MCF 10A (cell line): Measurements from ENCODE around the gene PTCRA. TPM values are rescaled to one million over a fixed set of nuclear protein-coding genes. Genes with fewer than 3 reads are reported as not detected.

Source experiments
- BruUV-seq: library from RNA; stranded (reverse); fragments of 400-500 nt; replicated peaks from 2 replicates; lab custom pipeline; 2021; lab: Mats Ljungman, UMichigan
- CTCF ChIA-PET: fragments of 300-600 bp; sonication (Branson Sonifier 250); formaldehyde crosslinking; extraction: SDS; loops from one replicate; lab custom pipeline; 2021; ENCODE audit warnings: antibody characterized with exemption, inconsistent platforms; lab: Yijun Ruan, JAX
- POLR2A ChIA-PET: fragments of 300-600, 350-650 bp; sonication (Branson Sonifier 250); formaldehyde crosslinking; extraction: SDS; loops from one replicate; lab custom pipeline; 2020; ENCODE audit warnings: antibody characterized with exemption, inconsistent platforms; lab: Yijun Ruan, JAX
- DNase-seq: peaks from one replicate; pipeline ENCODE4 v3.0.0-alpha.2; 2018; ENCODE audit not compliant: unreplicated experiment
- H3K27ac Mint-ChIP-seq: one replicate; pipeline ENCODE4 v1.8.0; 2022; ENCODE audit warnings: mild to moderate bottlenecking, low read depth, mixed read lengths; ENCODE audit not compliant: unreplicated experiment
- H3K27me3 Mint-ChIP-seq: one replicate; pipeline ENCODE4 v1.8.0; 2022; ENCODE audit warnings: mixed read lengths; ENCODE audit not compliant: insufficient read depth, unreplicated experiment
- H3K36me3 Mint-ChIP-seq: one replicate; pipeline ENCODE4 v1.8.0; 2022; ENCODE audit warnings: mild to moderate bottlenecking, moderate library complexity, mixed read lengths; ENCODE audit not compliant: insufficient read depth, unreplicated experiment
- H3K4me1 Mint-ChIP-seq: one replicate; pipeline ENCODE4 v1.8.0; 2022; ENCODE audit warnings: mixed read lengths; ENCODE audit not compliant: insufficient read depth, unreplicated experiment
- H3K4me3 Mint-ChIP-seq: one replicate; pipeline ENCODE4 v1.8.0; 2022; ENCODE audit warnings: mild to moderate bottlenecking, moderate library complexity, mixed read lengths; ENCODE audit not compliant: unreplicated experiment
- H3K9me3 Mint-ChIP-seq: one replicate; pipeline ENCODE4 v1.8.0; 2022; ENCODE audit warnings: mixed read lengths; ENCODE audit not compliant: unreplicated experiment
- intact Hi-C: fragments of 100-400 bp; cut with micrococcal nuclease; formaldehyde crosslinking; loops from 2 replicates; pipeline ENCODE4 v1.14.1; 2022
- total RNA-seq: library from RNA; stranded (reverse); gene quantifications from 2 replicates; pipeline ENCODE4 v1.2.3, GENCODE V29; 2022
- TF ChIP-seq, protein P1 (sequence below): fragments of 200-600 bp; IDR thresholded peaks from one replicate; pipeline ENCODE4 v1.8.0; 2022; ENCODE audit warnings: antibody characterized with exemption, mild to moderate bottlenecking; ENCODE audit not compliant: unreplicated experiment

The PTCRA gene
- total RNA-seq, 1 experiment from 2014 or later: not detected

- intact Hi-C loops: loop anchor here (5.0 kb wide), 1 partner anchor 33 kb away; the partner anchor contains the start of gene CNPY3
- Mint-ChIP-seq H3K36me3 (peaks cover 21% of the 10 kb centered on the region), H3K27ac (peak within 1 kb of the TSS; percentile 19), H3K9me3 (no peaks in the 10 kb centered on the region), H3K27me3 (no peaks in the 10 kb centered on the region), H3K4me3 (peak within 1 kb of the TSS; percentile 66), H3K4me1 (peaks cover 7% of the 10 kb centered on the region)
- TF ChIP-seq, protein P1, sequence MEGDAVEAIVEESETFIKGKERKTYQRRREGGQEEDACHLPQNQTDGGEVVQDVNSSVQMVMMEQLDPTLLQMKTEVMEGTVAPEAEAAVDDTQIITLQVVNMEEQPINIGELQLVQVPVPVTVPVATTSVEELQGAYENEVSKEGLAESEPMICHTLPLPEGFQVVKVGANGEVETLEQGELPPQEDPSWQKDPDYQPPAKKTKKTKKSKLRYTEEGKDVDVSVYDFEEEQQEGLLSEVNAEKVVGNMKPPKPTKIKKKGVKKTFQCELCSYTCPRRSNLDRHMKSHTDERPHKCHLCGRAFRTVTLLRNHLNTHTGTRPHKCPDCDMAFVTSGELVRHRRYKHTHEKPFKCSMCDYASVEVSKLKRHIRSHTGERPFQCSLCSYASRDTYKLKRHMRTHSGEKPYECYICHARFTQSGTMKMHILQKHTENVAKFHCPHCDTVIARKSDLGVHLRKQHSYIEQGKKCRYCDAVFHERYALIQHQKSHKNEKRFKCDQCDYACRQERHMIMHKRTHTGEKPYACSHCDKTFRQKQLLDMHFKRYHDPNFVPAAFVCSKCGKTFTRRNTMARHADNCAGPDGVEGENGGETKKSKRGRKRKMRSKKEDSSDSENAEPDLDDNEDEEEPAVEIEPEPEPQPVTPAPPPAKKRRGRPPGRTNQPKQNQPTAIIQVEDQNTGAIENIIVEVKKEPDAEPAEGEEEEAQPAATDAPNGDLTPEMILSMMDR: no peak
- DNase-seq: peak; percentile 65
- CTCF ChIA-PET: interaction anchor here (0.6 kb wide), 1 partner anchor 56 kb away, joined by 3 read pairs; no protein-coding TSS in a partner anchor
- POLR2A ChIA-PET: interaction anchor here (1.0 to 3.4 kb wide), 8 partner anchors 8 to 185 kb away, joined by 3 to 25 read pairs (median 4); partner anchors contain the start of genes CNPY3, PEX6 and PPP2R5D
- BruUV-seq: no TSS peak
Measured at GRCh38 chr6:42960243-42961019, 44.6 kb downstream of the PTCRA start, which contains the start of gene GNMT. Gene GNMT, plus strand, starts transcription at chr6:42960754. Its CDS starts 14 bp downstream, at chr6:42960768.

- ChIA-PET CTCF (no interaction called here), POLR2A (interaction anchor here (1.1 to 3.4 kb wide), 7 partner anchors 9 to 184 kb away, joined by 3 to 25 read pairs (median 5); partner anchors contain the start of genes CNPY3, PEX6 and PPP2R5D)
- H3K4me3 Mint-ChIP-seq: peak overlapping the region; percentile 66
- no TSS peak for BruUV-seq
- intact Hi-C loops: loop anchor here (5.0 kb wide), 1 partner anchor 34 kb away; the partner anchor contains the start of gene CNPY3
- H3K9me3 Mint-ChIP-seq: no peaks in the 10 kb centered on the region
- TF ChIP-seq, protein P1: no peak
- peak overlapping the region; percentile 19 for H3K27ac Mint-ChIP-seq
- H3K27me3 Mint-ChIP-seq: no peaks in the 10 kb centered on the region
- DNase-seq: peak; percentile 58
- peaks cover 27% of the 10 kb centered on the region for H3K36me3 Mint-ChIP-seq
- H3K4me1 Mint-ChIP-seq: peaks cover 7% of the 10 kb centered on the region
Measured at GRCh38 chr6:42961020-42961470, 45.2 kb downstream of the PTCRA start.

DNA sequence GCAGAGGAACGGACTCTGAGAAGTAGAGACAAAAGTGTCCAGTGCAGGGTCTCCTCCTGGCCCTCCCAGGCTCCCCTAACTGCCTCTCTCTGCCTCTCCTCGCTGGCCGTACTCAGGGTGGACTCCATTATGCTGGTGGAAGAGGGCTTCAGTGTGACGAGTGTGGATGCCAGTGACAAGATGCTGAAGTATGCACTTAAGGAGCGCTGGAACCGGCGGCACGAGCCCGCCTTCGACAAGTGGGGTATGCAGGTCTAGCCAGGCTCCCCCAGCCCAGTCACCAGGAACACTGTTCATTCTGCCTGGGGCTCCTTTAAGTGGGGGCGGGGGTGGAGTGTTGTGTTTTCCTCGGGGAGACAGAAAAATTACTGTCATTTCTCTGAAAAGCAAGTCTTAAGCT, 46.2 kb downstream of the PTCRA start:
- H3K36me3 Mint-ChIP-seq: peaks cover 29% of the 10 kb centered on the region

More for the DNA sequence above, 46.2 kb downstream of the PTCRA start:
- intact Hi-C loops: loop anchor here (5.0 kb wide), 1 partner anchor 35 kb away; the partner anchor contains the start of gene CNPY3
- H3K4me1 Mint-ChIP-seq: peaks cover 7% of the 10 kb centered on the region
- no peaks in the 10 kb centered on the region for H3K27me3 Mint-ChIP-seq
- CTCF ChIA-PET: interaction anchor here (0.6 kb wide), 1 partner anchor 1260 kb away, joined by 3 read pairs; no protein-coding TSS in a partner anchor
- H3K27ac Mint-ChIP-seq: no peak overlapping the region
- no TSS peak for BruUV-seq
- TF ChIP-seq, protein P1: no peak
- no peak overlapping the region for H3K4me3 Mint-ChIP-seq
- no peaks in the 10 kb centered on the region for H3K9me3 Mint-ChIP-seq
- POLR2A ChIA-PET: interaction anchor here (2.8 to 3.4 kb wide), 2 partner anchors 10 to 17 kb away, joined by 5 to 25 read pairs; partner anchors contain the start of gene PEX6
- DNase-seq: no peak
